HG02852 (cell line): ENCODE measurements around the gene FLVCR2.
"Not testable (repeated sequence)": the region's sequence is repeated elsewhere in the genome, so short reads cannot be mapped to it uniquely, and the experiment has no call there.

Source experiments
- ATAC-seq: cut with Tn5 transposase; IDR thresholded peaks from one replicate; pipeline ENCODE4 v1.9.1; 2021; ENCODE audit warnings: mild to moderate bottlenecking, moderate library complexity; ENCODE audit not compliant: unreplicated experiment

Gene FLVCR2

GRCh38 chr14:75591331-75591946 lies 13.0 kb downstream of the FLVCR2 start:
- ATAC-seq: no peak

- no peak for ATAC-seq
Observed at GRCh38 chr14:75591987-75592575, 13.7 kb downstream of the FLVCR2 start.

- ATAC-seq: no peak
Observed at GRCh38 chr14:75595226-75595625, 16.8 kb downstream of the FLVCR2 start.

- no peak for ATAC-seq
Observed at GRCh38 chr14:75597149-75597548, 18.7 kb downstream of the FLVCR2 start.

GRCh38 chr14:75600100-75600499 lies 21.7 kb downstream of the FLVCR2 start:
- ATAC-seq: not testable (repeated sequence)

GRCh38 chr14:75601061-75601460 lies 22.6 kb downstream of the FLVCR2 start:
- not testable (repeated sequence) for ATAC-seq

- ATAC-seq: no peak
Observed at GRCh38 chr14:75602503-75602902, 24.1 kb downstream of the FLVCR2 start.

GRCh38 chr14:75604979-75605851 lies 26.8 kb downstream of the FLVCR2 start:
- ATAC-seq: no peak

- no peak for ATAC-seq
Observed at GRCh38 chr14:75605916-75606315, 27.5 kb downstream of the FLVCR2 start.

GRCh38 chr14:75607044-75607443 lies 28.6 kb downstream of the FLVCR2 start:
- no peak for ATAC-seq

GRCh38 chr14:75607842-75608640 lies 29.6 kb downstream of the FLVCR2 start:
- no peak for ATAC-seq

- ATAC-seq: no peak
Observed at GRCh38 chr14:75609116-75609515, 30.7 kb downstream of the FLVCR2 start.

GRCh38 chr14:75609606-75610475 lies 31.4 kb downstream of the FLVCR2 start:
- no peak for ATAC-seq

GRCh38 chr14:75610834-75611233 lies 32.4 kb downstream of the FLVCR2 start:
- no peak for ATAC-seq

- no peak for ATAC-seq
Observed at GRCh38 chr14:75612157-75612556, 33.7 kb downstream of the FLVCR2 start.

- ATAC-seq: no peak
Observed at GRCh38 chr14:75614179-75614578, 35.8 kb downstream of the FLVCR2 start.

- ATAC-seq: no peak
Observed at GRCh38 chr14:75615200-75615599, 36.8 kb downstream of the FLVCR2 start.

- ATAC-seq: no peak
Observed at GRCh38 chr14:75619548-75619947, 41.1 kb downstream of the FLVCR2 start.

GRCh38 chr14:75625034-75625433 lies 46.6 kb downstream of the FLVCR2 start:
- ATAC-seq: no peak

- ATAC-seq: no peak
Observed at GRCh38 chr14:75626396-75626795, 48.0 kb downstream of the FLVCR2 start.
